ENCODE measurements around the gene CSMD2.

- TF ChIP-seq CTCF (IDR thresholded peaks at IDR 0.05) (no peak), POLR2A (IDR thresholded peaks at IDR 0.05) (no peak)
Observed at GRCh38 chr1:33823401-33823800, 341.6 kb downstream of the CSMD2 start.
